Measurements from ENCODE around the gene OPN1MW.
"Not testable (repeated sequence)": the region's sequence is repeated elsewhere in the genome, so short reads cannot be mapped to it uniquely, and the experiment has no call there.

DNA sequence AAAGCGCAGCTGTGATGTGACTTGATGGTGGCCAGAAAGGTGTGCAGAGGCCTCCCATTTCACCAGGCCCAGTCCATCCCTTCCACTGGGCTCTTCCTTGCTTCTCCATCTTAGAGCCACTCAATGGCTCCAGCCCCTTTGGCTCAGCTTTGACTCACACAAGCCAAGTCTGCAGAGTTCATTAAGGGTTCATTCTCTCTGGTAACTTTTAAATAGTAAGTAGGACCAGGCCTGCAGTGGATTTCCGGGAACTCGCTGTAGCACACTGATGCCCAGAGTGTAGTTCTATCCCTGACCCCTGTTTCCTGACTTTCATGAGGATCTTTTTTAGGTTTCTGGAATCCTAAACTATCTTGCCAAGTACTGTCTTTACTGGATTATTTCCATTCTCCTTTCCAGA, 49.0 kb downstream of the OPN1MW start:
- TF ChIP-seq, protein P1, sequence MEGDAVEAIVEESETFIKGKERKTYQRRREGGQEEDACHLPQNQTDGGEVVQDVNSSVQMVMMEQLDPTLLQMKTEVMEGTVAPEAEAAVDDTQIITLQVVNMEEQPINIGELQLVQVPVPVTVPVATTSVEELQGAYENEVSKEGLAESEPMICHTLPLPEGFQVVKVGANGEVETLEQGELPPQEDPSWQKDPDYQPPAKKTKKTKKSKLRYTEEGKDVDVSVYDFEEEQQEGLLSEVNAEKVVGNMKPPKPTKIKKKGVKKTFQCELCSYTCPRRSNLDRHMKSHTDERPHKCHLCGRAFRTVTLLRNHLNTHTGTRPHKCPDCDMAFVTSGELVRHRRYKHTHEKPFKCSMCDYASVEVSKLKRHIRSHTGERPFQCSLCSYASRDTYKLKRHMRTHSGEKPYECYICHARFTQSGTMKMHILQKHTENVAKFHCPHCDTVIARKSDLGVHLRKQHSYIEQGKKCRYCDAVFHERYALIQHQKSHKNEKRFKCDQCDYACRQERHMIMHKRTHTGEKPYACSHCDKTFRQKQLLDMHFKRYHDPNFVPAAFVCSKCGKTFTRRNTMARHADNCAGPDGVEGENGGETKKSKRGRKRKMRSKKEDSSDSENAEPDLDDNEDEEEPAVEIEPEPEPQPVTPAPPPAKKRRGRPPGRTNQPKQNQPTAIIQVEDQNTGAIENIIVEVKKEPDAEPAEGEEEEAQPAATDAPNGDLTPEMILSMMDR (IDR thresholded peaks at IDR 0.05) = not testable (repeated sequence)
- TF ChIP-seq POLR2A (IDR thresholded peaks at IDR 0.05) = not testable (repeated sequence)
